IMR-90 (cell line): ENCODE data around the gene GSS. TPM values are rescaled to one million over a fixed set of nuclear protein-coding genes. Genes with fewer than 3 reads are reported as not detected.

Experiments used
- ATAC-seq: fragments of 200-7000 bp; cut with Tn5 transposase; 2 replicates; pipeline ENCODE4 v1.9.1; 2020; ENCODE audit warnings: low read depth, mild to moderate bottlenecking, moderate library complexity
- BruUV-seq: library from RNA; stranded (reverse); fragments of 400-500 nt; replicated peaks from 2 replicates; lab custom pipeline; 2021; lab: Mats Ljungman, UMichigan
- CTCF ChIA-PET: fragments of 300-600 bp; formaldehyde crosslinking; extraction: SDS; loops from one replicate; lab custom pipeline; 2021; ENCODE audit warnings: antibody characterized with exemption; lab: Yijun Ruan, JAX
- POLR2A ChIA-PET: fragments of 300-600 bp; sonication (Branson Sonifier 250); formaldehyde crosslinking; loops from one replicate; lab custom pipeline; 2022; ENCODE audit warnings: antibody characterized with exemption; ENCODE audit not compliant: unreplicated experiment; lab: Charles Lee
- DNase-seq: peaks from one replicate; pipeline ENCODE4 v3.0.0; 2013
- H2AFZ ChIP-seq: replicated peaks from 2 replicates; pipeline ENCODE3; 2013; ENCODE audit warnings: low read length, mild to moderate bottlenecking; ENCODE audit not compliant: poor library complexity
- H2AK5ac ChIP-seq: 2 replicates; pipeline ENCODE4 v1.6.1; 2013; ENCODE audit warnings: low read depth, low read length, inconsistent platforms
- H2AK9ac ChIP-seq: replicated peaks from 2 replicates; pipeline ENCODE3; 2013; ENCODE audit warnings: mild to moderate bottlenecking, low read depth, low read length, moderate library complexity; ENCODE audit not compliant: poor library complexity
- H2BK120ac ChIP-seq: 2 replicates; pipeline ENCODE4 v1.6.1; 2013; ENCODE audit warnings: low read depth, low read length, inconsistent platforms
- H2BK15ac ChIP-seq: 3 replicates; pipeline ENCODE4 v1.6.1; 2013; ENCODE audit warnings: low read depth, low read length, inconsistent platforms
- H2BK20ac ChIP-seq: 2 replicates; pipeline ENCODE4 v1.6.1; 2013; ENCODE audit warnings: low read depth, mild to moderate bottlenecking, inconsistent platforms, low read length, moderate library complexity
- H2BK5ac ChIP-seq: 2 replicates; pipeline ENCODE4 v1.6.1; 2013; ENCODE audit warnings: mild to moderate bottlenecking, low read depth, low read length, inconsistent platforms; ENCODE audit not compliant: poor library complexity, severe bottlenecking
- H3K14ac ChIP-seq: replicated peaks from 2 replicates; pipeline ENCODE4 v1.6.1; 2013; ENCODE audit warnings: low read depth, low read length, inconsistent platforms
- H3K18ac ChIP-seq: 2 replicates; pipeline ENCODE4 v1.6.1; 2013; ENCODE audit warnings: low read depth, low read length, control low read depth
- H3K23ac ChIP-seq: 2 replicates; pipeline ENCODE4 v1.6.1; 2013; ENCODE audit warnings: low read depth, low read length, inconsistent platforms
- H3K27ac ChIP-seq: 2 replicates; pipeline ENCODE4 v1.5.1; 2013; ENCODE audit warnings: mild to moderate bottlenecking, control low read depth, low read length; ENCODE audit not compliant: insufficient read depth
- H3K27me3 ChIP-seq: 2 replicates; pipeline ENCODE4 v1.6.1; 2013; ENCODE audit warnings: low read length; ENCODE audit not compliant: control insufficient read depth, insufficient read depth
- H3K36me3 ChIP-seq: 2 replicates; pipeline ENCODE4 v1.6.1; 2013; ENCODE audit warnings: low read length, mixed read lengths; ENCODE audit not compliant: control insufficient read depth, insufficient read depth
- H3K4ac ChIP-seq: 2 replicates; pipeline ENCODE4 v1.6.1; 2013; ENCODE audit warnings: low read depth, low read length, inconsistent platforms
- H3K4me1 ChIP-seq: 2 replicates; pipeline ENCODE4 v1.6.1; 2013; ENCODE audit warnings: low read length, mixed read lengths; ENCODE audit not compliant: control insufficient read depth, insufficient read depth
- H3K4me2 ChIP-seq: 2 replicates; pipeline ENCODE4 v1.6.1; 2013; ENCODE audit warnings: low read depth, mild to moderate bottlenecking, control low read depth, low read length, moderate library complexity
- H3K4me3 ChIP-seq: 2 replicates; pipeline ENCODE4 v1.5.1; 2013; ENCODE audit warnings: low read depth, mild to moderate bottlenecking, control low read depth, low read length, moderate library complexity; ENCODE audit not compliant: insufficient read depth
- H3K56ac ChIP-seq: 2 replicates; pipeline ENCODE4 v1.6.1; 2013; ENCODE audit warnings: low read length, inconsistent platforms; ENCODE audit not compliant: insufficient read depth; ENCODE audit errors: extremely low read depth
- H3K79me1 ChIP-seq, 2 experiments: 2 replicates each; pipeline ENCODE4 v1.6.1; 2013; ENCODE audit warnings: low read length in 2 of 2, inconsistent platforms in 1 of 2, low read depth in 1 of 2
- H3K9ac ChIP-seq: 2 replicates; pipeline ENCODE4 v1.6.1; 2013; ENCODE audit warnings: low read depth, low read length, control low read depth
- H3K9me1 ChIP-seq: 2 replicates; pipeline ENCODE4 v1.6.1; 2013; ENCODE audit warnings: low read length, inconsistent platforms; ENCODE audit not compliant: insufficient read depth
- H3K9me3 ChIP-seq: 2 replicates; pipeline ENCODE4 v1.6.1; 2013; ENCODE audit warnings: low read length; ENCODE audit not compliant: control insufficient read depth, insufficient read depth
- H4K20me1 ChIP-seq: 2 replicates; pipeline ENCODE4 v1.6.1; 2013; ENCODE audit warnings: low read length, inconsistent platforms; ENCODE audit not compliant: insufficient read depth
- H4K5ac ChIP-seq: 2 replicates; pipeline ENCODE4 v1.6.1; 2013; ENCODE audit warnings: mild to moderate bottlenecking, low read depth, low read length, control low read depth
- H4K8ac ChIP-seq, 2 experiments: 2 replicates each; pipeline ENCODE4 v1.6.1; 2013; ENCODE audit warnings: low read depth in 2 of 2, low read length in 2 of 2, control low read depth in 1 of 2, inconsistent platforms in 1 of 2
- H4K91ac ChIP-seq: 2 replicates; pipeline ENCODE4 v1.6.1; 2013; ENCODE audit warnings: low read depth, low read length, inconsistent platforms; ENCODE audit not compliant: insufficient read depth
- CEBPB ChIP-seq: IDR thresholded peaks from 2 replicates; pipeline ENCODE4 v1.6.1; 2012; ENCODE audit warnings: low read depth, low read length, improper control_type of control experiment
- CTCF ChIP-seq: conservative IDR thresholded peaks from 2 replicates; pipeline ENCODE4 v1.5.1; 2012; ENCODE audit warnings: mild to moderate bottlenecking, low read depth, low read length, improper control_type of control experiment
- RCOR1 ChIP-seq: IDR thresholded peaks from 2 replicates; pipeline ENCODE4 v1.6.1; 2012; ENCODE audit warnings: mild to moderate bottlenecking, low read length, improper control_type of control experiment; ENCODE audit not compliant: insufficient replicate concordance
- WGBS, 2 experiments: methylation state at CpG; one replicate each; pipeline versions ENCODE4 v1.1.5 to v1.1.7; 2013; ENCODE audit warnings: missing lambda C conversion rate in 2 of 2; ENCODE audit not compliant: insufficient read length in 1 of 2; ENCODE audit errors: extremely low coverage in 2 of 2; 5-methylcytosine and 5-hydroxymethylcytosine counted together
- dilution Hi-C: fragments of 300-500 bp; cut with HindIII; formaldehyde crosslinking; loops from one replicate; pipeline ENCODE4 v1.14.3; 2018; ENCODE audit warnings: low sequenced_read_pairs; ENCODE audit not compliant: unreplicated experiment
- in situ Hi-C: fragments of 300-500 bp; cut with MboI; formaldehyde crosslinking; loops from 3 replicates; pipeline ENCODE4 v1.14.3; 2019; ENCODE audit warnings: low sequenced_read_pairs, inconsistent platforms, mixed read lengths
- intact Hi-C: fragments of 100-400 bp; cut with micrococcal nuclease; formaldehyde crosslinking; loops from 2 replicates; pipeline ENCODE4 v1.10.0; 2022
- polyA plus RNA-seq, 3 experiments: library from polyadenylated mRNA; depleted of rRNA; stranded (reverse); fragments of >200 nt; gene quantifications; 2 replicates each; pipeline ENCODE4 v1.2.3, GENCODE V29; 2012; ENCODE audit warnings: low replicate concordance in 1 of 3
- total RNA-seq: library from RNA; depleted of rRNA; stranded (reverse); fragments of >200 nt; gene quantifications from 2 replicates; pipeline ENCODE4 v1.2.3, GENCODE V29; 2012

Gene GSS
- total and polyA plus RNA-seq, 2 of the 4 experiments (the other 2 are of a cell fraction), result 73.7 to 90.0 TPM

GRCh38 chr20:34982270-34983088 is 26.9 kb upstream of the GSS start:
- BruUV-seq, result no TSS peak
- no peak overlapping the region for H4K91ac ChIP-seq
- no peak for TF ChIP-seq RCOR1
- TF ChIP-seq CEBPB, result no peak
- TF ChIP-seq CTCF, result no peak
- H2BK15ac ChIP-seq, result no peak overlapping the region
- intact Hi-C loops, result no loop called here
- dilution Hi-C loops, result no loop called here
- no peak overlapping the region for H2AK5ac ChIP-seq
- H3K4me2 ChIP-seq, result no peak overlapping the region
- no peaks in the 10 kb centered on the region for H3K4me1 ChIP-seq
- H3K9me1 ChIP-seq, result peaks cover 5% of the 10 kb centered on the region; the same call in 1 of the 2 replicates
- 91% methylated on average over 6 of the region's 21 CpGs; no CpG with 5 or more reads in 1 of the 2 experiments for WGBS, 2 experiments
- ATAC-seq, result no peak
- H3K36me3 ChIP-seq, result no peaks in the 10 kb centered on the region
- no peak overlapping the region for H4K8ac ChIP-seq
- H2BK20ac ChIP-seq, result no peak overlapping the region
- H3K9ac ChIP-seq, result no peak overlapping the region
- no peak overlapping the region for H3K27ac ChIP-seq
- in situ Hi-C loops, result no loop called here
- no peak overlapping the region for H3K56ac ChIP-seq
- H4K20me1 ChIP-seq, result no peaks in the 10 kb centered on the region
- H2AK9ac ChIP-seq, result no peak overlapping the region
- DNase-seq, result no peak
- no peak overlapping the region for H3K18ac ChIP-seq
- CTCF ChIA-PET, result no interaction called here
- no peak overlapping the region for H2AFZ ChIP-seq
- no peak overlapping the region for H3K14ac ChIP-seq
- H3K4ac ChIP-seq, result no peak overlapping the region
- H4K5ac ChIP-seq, result no peak overlapping the region
- H3K27me3 ChIP-seq, result peaks cover 34% of the 10 kb centered on the region
- no peak overlapping the region for H2BK120ac ChIP-seq
- H3K23ac ChIP-seq, result no peak overlapping the region
- no peaks in the 10 kb centered on the region for H3K79me1 ChIP-seq
- POLR2A ChIA-PET, result no interaction called here
- H3K9me3 ChIP-seq, result no peaks in the 10 kb centered on the region
- H3K4me3 ChIP-seq, result no peak overlapping the region
- no peak overlapping the region for H2BK5ac ChIP-seq
